Muscle of leg (tissue), 11 donors: Measurements from ENCODE around the gene SAMD8. TPM values are rescaled to one million over a fixed set of nuclear protein-coding genes. Genes with fewer than 3 reads are reported as not detected.
A peak's percentile ranks its signal among the peaks of the same experiment; 100 is the strongest.
"Not testable (repeated sequence)": the region's sequence is repeated elsewhere in the genome, so short reads cannot be mapped to it uniquely, and the experiment has no call there.

ENCODE experiments used
- DNase-seq: peaks from one replicate; pipeline ENCODE4 v3.0.0; 2013
- H3K27ac ChIP-seq: one replicate; pipeline ENCODE4 v1.5.1; 2013; ENCODE audit warnings: mild to moderate bottlenecking, low read length, control low read depth
- H3K27me3 ChIP-seq: one replicate; pipeline ENCODE4 v1.6.1; 2013; ENCODE audit warnings: low read length; ENCODE audit not compliant: control insufficient read depth, insufficient read depth
- H3K36me3 ChIP-seq: one replicate; pipeline ENCODE4 v1.6.1; 2013; ENCODE audit warnings: low read length; ENCODE audit not compliant: control insufficient read depth, insufficient read depth
- H3K4me1 ChIP-seq: one replicate; pipeline ENCODE4 v1.6.1; 2013; ENCODE audit warnings: low read length; ENCODE audit not compliant: control insufficient read depth, insufficient read depth
- H3K4me3 ChIP-seq: one replicate; pipeline ENCODE4 v1.5.1; 2013; ENCODE audit warnings: low read length, control low read depth
- H3K9me3 ChIP-seq: replicated peaks from 2 replicates; pipeline ENCODE4 v1.6.1; 2013; ENCODE audit warnings: low read depth, low read length; ENCODE audit not compliant: control insufficient read depth
- WGBS: methylation state at CpG from one replicate; pipeline ENCODE4 v1.1.5; 2013; ENCODE audit warnings: missing lambda C conversion rate; ENCODE audit not compliant: insufficient coverage; 5-methylcytosine and 5-hydroxymethylcytosine counted together
- polyA plus RNA-seq, 8 donors: library from polyadenylated mRNA; unstranded; fragments of 120-200 nt; gene quantifications; one replicate each; pipeline versions ENCODE4 v1.2.1 to v1.2.3, GENCODE V29; 2013; ENCODE audit warnings: inconsistent platforms in 1 of 8, low replicate concordance in 1 of 8; ENCODE audit not compliant: insufficient read length in 8 of 8, insufficient read depth in 1 of 8
- total RNA-seq: library from RNA; stranded (reverse); fragments of 120-200 nt; gene quantifications from one replicate; pipeline ENCODE4 v1.2.4, GENCODE V29; 2013

SAMD8 gene
- total and polyA plus RNA-seq, 9 donors, result 9.2 to 15.6 (median 11.3) TPM

DNA sequence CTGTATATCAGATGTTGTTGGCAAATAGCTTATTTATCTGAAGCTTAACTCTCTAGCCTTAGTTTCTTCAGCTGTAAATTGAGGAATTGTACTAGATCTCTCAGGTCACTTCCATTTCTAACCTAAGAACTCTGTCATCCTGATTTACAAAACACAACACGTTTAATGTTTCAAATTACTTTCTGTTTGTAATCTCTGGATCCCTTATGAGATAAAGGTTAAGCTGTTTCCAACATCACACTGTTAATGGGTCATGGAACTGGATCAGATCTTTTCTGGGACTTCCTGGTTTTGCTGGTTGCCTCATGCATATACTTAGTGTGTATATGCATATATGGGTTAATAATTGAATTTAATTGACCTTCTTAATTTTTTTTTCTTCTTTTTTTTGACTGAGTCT lies 9.9 kb downstream of the SAMD8 start:
- no peaks in the 10 kb centered on the region for H3K27me3 ChIP-seq

DNA sequence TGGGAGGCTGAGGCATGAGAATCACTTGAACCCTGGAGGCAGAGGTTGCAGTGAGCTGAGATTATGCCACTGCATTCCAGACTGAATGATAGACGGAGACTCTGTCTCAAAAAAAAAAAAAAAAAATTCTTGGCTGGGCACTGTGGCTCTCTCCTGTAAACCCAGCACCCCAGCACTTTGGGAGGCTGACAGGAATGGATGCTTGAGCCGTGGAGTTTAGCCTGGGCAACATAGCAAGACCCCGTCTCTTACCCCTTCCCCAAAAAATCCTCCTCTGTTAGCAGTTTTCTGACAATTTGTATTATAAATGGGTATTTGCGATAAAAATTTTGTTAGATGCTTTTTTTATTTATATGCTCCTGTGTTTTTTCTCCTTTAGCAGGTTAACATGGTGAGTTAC lies 11.0 kb downstream of the SAMD8 start:
- WGBS, result no CpG with 5 or more reads among the region's 4 CpGs
- Histone ChIP-seq H3K4me3 (no peak overlapping the region), H3K27me3 (no peaks in the 10 kb centered on the region), H3K9me3 (no peaks in the 10 kb centered on the region), H3K36me3 (peaks cover 9% of the 10 kb centered on the region), H3K27ac (no peak overlapping the region), H3K4me1 (no peaks in the 10 kb centered on the region)
- no peak for DNase-seq

More for the DNA sequence above, 9.9 kb downstream of the SAMD8 start:
- Histone ChIP-seq H3K27ac (no peak overlapping the region), H3K4me1 (no peaks in the 10 kb centered on the region), H3K4me3 (no peak overlapping the region), H3K36me3 (peaks cover 9% of the 10 kb centered on the region), H3K9me3 (no peaks in the 10 kb centered on the region)
- DNase-seq, result no peak
- WGBS, result no CpG with 5 or more reads among the region's 1 CpG

DNA sequence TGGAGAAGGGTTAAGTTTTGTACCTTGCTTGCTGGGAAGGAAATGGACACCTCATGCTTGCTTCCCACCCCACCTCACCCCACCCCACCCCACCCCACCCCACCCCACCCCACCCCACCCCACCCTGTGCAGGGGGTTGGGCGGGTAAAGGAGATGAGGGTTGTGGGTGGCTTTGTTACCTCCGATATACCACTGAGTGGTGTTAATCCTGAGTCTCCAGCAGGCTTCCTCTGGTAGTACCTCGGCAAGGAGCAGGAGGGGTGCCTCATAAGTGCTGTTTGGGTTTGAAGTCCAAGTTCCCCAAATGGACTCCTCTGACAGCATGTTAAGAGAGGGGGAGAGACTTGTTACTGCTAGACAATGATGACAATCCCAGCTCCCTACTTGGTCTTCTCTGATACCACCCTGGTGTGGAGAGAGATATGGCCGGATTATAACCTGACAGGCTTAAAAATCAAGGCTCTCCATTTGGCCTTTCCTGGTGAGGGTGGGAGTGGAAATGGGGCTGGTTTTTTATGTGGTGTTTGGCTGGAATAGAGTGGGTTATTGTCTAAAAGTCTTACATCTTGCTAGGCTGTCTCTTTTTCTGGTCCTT lies 11.7 kb downstream of the SAMD8 start:
- Histone ChIP-seq H3K4me3 (no peak overlapping the region), H3K9me3 (no peaks in the 10 kb centered on the region), H3K36me3 (peaks cover 9% of the 10 kb centered on the region), H3K27me3 (no peaks in the 10 kb centered on the region), H3K4me1 (no peaks in the 10 kb centered on the region), H3K27ac (no peak overlapping the region)
- DNase-seq, result no peak
- WGBS, result 100% methylated on average over 1 of the region's 4 CpGs

DNA sequence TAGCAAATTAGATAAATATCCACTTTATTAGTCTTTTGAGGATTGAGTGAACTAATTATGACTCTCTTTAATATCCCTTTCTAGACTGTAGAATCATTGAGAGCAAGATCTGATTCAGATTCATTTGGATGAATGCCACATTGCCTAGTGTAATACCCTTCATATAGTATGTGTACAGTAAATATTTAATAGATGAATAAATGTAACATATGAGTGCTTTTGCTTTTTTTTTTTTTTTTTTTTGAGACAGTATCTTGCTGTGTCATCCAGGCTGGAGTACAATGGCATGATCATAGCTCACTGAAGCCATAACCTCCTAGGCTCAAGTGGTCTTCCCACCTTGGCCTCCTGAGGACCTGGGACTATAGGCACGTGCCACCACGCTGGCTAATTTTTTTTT lies 14.8 kb downstream of the SAMD8 start:
- WGBS, result no CpG with 5 or more reads among the region's 2 CpGs
- H3K27ac ChIP-seq, result no peak overlapping the region
- no peaks in the 10 kb centered on the region for H3K4me1 ChIP-seq

DNA sequence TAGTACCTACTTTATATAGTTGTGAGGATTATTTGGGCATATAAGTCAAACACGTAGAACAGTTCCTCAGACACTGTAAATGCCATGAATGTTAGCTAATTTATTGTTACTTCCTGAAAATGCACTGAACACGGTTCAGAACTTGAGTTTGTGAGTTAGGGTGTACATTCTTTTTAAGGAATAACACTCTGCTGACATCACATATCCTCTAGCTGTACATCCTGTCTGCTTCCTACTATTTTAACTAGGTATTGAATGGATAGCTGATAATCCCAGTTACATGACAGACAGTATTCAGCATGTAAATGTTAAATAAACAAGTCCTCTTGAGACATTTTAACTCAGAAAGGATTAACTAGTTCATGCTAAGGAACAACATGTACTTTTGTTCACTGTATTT lies 16.0 kb downstream of the SAMD8 start:
- no peak overlapping the region for H3K4me3 ChIP-seq
- H3K9me3 ChIP-seq, result no peaks in the 10 kb centered on the region
- H3K4me1 ChIP-seq, result no peaks in the 10 kb centered on the region
- DNase-seq, result no peak
- H3K27me3 ChIP-seq, result no peaks in the 10 kb centered on the region
- H3K27ac ChIP-seq, result peak overlapping the region; percentile 13
- peaks cover 9% of the 10 kb centered on the region for H3K36me3 ChIP-seq
- WGBS, result no CpG with 5 or more reads among the region's 2 CpGs

More for the DNA sequence above, 14.8 kb downstream of the SAMD8 start:
- H3K27me3 ChIP-seq, result no peaks in the 10 kb centered on the region
- no peaks in the 10 kb centered on the region for H3K9me3 ChIP-seq
- H3K36me3 ChIP-seq, result peaks cover 9% of the 10 kb centered on the region
- no peak overlapping the region for H3K4me3 ChIP-seq
- no peak for DNase-seq

DNA sequence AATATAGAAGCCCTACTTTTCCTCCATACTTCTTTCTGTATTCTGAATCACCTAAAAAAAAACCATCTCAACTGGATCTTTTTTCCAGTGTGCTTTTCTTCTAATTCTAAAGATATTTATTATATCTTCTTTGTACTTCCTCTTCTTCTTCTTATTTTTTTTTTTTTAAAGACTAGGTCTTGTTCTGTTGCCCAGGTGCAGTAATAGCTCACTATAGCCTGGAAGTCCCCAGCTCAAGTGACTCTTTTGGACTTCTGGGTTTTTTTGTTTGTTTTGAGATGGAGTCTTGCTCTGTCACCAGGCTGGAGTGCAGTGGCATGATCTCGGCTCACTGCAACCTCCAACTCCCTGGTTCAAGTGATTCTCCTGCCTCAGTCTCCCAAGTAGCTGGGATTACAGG lies 17.5 kb downstream of the SAMD8 start:
- not testable (repeated sequence) for H3K27me3 ChIP-seq, H3K36me3 ChIP-seq, H3K9me3 ChIP-seq, H3K27ac ChIP-seq, H3K4me3 ChIP-seq, H3K4me1 ChIP-seq, DNase-seq
- WGBS, result no CpG with 5 or more reads among the region's 1 CpG

DNA sequence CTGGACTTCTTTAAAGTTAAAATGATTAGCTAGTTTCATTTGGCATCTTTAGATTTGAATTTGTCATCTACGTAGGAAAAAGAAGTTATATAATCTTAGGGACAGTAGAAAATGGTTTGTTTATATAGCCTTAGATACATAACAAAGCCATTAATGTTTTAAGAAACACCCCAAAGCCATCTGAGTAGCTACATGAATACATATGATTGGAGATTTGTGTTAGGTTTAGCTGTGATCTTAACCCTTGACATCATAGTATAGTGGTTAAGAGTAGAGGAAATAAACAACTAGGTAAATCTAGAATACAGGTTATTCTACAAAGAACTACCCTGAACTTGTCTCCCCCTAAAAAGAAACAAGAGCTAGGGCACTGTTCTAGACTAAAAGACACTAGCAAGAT lies 18.1 kb downstream of the SAMD8 start:
- H3K4me1 ChIP-seq, result no peaks in the 10 kb centered on the region
- no CpG with 5 or more reads among the region's 1 CpG for WGBS
- DNase-seq, result no peak

DNA sequence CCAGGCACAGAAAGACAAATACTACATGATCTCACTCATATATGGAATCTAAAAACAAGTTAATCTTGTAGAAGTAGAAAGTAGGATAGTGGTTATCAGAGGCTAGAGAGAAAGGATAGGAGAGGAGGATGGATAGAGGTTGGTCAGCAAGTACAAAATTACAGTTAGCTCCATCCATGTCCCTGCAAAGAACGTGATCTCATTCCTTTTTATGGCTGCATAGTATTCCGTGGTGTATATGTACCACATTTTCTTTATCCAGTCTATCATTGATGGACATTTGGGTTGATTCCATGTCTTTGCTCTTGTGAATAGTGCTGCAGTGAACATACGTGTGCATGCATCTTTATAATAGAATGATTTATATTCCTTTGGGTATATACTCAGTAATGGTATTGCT lies 22.2 kb downstream of the SAMD8 start:
- H3K36me3 ChIP-seq, H3K4me3 ChIP-seq, DNase-seq, H3K27me3 ChIP-seq, H3K27ac ChIP-seq, H3K9me3 ChIP-seq, H3K4me1 ChIP-seq: not testable (repeated sequence)
- whole genome bisulfite sequencing, result no CpG with 5 or more reads among the region's 3 CpGs

More for the DNA sequence above, 18.1 kb downstream of the SAMD8 start:
- H3K27ac ChIP-seq, result no peak overlapping the region
- no peaks in the 10 kb centered on the region for H3K27me3 ChIP-seq
- no peaks in the 10 kb centered on the region for H3K9me3 ChIP-seq
- peaks cover 6% of the 10 kb centered on the region for H3K36me3 ChIP-seq
- H3K4me3 ChIP-seq, result no peak overlapping the region

DNA sequence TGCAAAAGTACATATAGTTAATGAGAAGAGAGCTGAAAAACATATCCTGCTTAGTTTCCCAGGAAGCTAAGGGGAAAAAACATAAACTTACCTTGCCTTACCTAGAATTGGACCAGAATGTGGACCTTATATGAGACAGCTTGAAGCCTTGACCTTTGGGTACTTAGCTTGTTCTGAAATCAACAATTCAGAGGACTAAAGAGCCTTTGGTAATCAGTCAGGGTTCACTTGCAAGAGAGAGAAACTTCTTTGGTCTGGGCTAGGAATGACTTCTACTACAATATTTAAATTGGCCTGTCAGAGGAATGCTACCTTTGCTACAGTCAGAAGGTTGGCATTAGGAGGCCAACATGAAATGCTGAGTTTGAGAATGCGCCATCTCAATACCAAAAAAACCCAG lies 24.9 kb downstream of the SAMD8 start:
- Histone ChIP-seq H3K36me3 (no peaks in the 10 kb centered on the region), H3K4me3 (no peak overlapping the region), H3K27me3 (no peaks in the 10 kb centered on the region), H3K27ac (no peak overlapping the region), H3K9me3 (no peaks in the 10 kb centered on the region), H3K4me1 (no peaks in the 10 kb centered on the region)
- no peak for DNase-seq
- WGBS, result no CpG with 5 or more reads among the region's 1 CpG

DNA sequence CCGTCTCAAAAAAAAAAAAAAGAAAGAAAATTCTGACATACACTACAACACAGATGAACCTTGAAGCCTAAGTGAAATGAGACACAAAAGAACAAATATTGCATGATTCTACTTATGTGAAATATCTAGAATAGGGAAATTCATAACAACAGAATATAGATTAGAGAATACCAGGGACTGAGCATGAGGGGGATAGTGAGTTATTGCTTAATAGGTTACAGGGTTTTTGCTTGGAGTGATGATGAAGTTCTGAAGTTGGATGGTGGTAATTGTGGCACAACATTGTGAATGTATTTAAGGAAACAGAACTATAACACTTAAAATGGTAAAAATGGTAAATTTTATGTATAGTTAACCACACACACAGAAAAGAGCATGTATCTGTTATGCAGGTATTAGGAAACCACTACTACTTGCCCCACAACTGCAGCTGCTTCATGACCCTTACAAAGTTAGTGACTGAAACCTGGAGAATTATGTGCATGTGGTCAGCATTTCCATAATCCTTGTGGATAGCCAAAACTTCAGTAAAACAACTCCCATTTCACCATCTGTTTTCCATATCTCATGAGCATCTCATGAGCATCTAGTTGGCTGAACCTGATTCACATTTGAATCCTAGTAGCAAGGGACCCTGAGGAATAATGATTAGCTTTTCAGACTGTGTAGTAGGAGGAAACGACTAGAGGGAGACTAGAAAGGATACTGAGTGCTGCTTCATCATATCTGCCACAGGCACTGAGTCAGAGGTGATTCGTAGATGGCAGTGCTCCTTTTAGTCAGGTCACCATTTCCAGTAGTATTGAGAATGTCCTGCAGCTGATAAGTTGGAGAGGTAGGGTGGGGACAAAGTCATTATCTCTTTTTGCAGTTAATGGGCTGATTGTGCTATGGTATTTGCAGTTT lies 26.3 kb downstream of the SAMD8 start:
- peak; percentile 84 for DNase-seq
- no peaks in the 10 kb centered on the region for H3K27me3 ChIP-seq
- H3K4me1 ChIP-seq, result no peaks in the 10 kb centered on the region
- no peak overlapping the region for H3K4me3 ChIP-seq
- 19% methylated on average over 2 of the region's 3 CpGs for WGBS
- H3K9me3 ChIP-seq, result no peaks in the 10 kb centered on the region
- peak overlapping the region; percentile 9 for H3K27ac ChIP-seq
- H3K36me3 ChIP-seq, result no peaks in the 10 kb centered on the region
